LNCAP (cell line): ENCODE data around the gene PSMD8.

Source experiments
- CTCF ChIP-seq: fragments of 450-650 bp; IDR thresholded peaks from 2 replicates; pipeline ENCODE4 v1.5.1; 2017; ENCODE audit warnings: mild to moderate bottlenecking

PSMD8 gene

GRCh38 chr19:38391911-38392464 lies 17.6 kb downstream of the PSMD8 start:
- no peak for TF ChIP-seq CTCF

- no peak for TF ChIP-seq CTCF
These were observed 18.4 kb downstream of the PSMD8 start for GRCh38 chr19:38392707-38393308.

GRCh38 chr19:38394488-38394887 lies 20.1 kb downstream of the PSMD8 start:
- TF ChIP-seq CTCF, result no peak

- no peak for TF ChIP-seq CTCF
These were observed 21.2 kb downstream of the PSMD8 start for GRCh38 chr19:38395381-38396114.

- no peak for TF ChIP-seq CTCF
These were observed 24.7 kb downstream of the PSMD8 start for GRCh38 chr19:38399081-38399480.

GRCh38 chr19:38399537-38399936 lies 25.2 kb downstream of the PSMD8 start:
- TF ChIP-seq CTCF, result no peak

- no peak for TF ChIP-seq CTCF
These were observed 26.0 kb downstream of the PSMD8 start for GRCh38 chr19:38400361-38400760.
